Measurements from ENCODE around the gene STYXL1. TPM values are rescaled to one million over a fixed set of nuclear protein-coding genes. Genes with fewer than 3 reads are reported as not detected.

The STYXL1 gene
- total RNA-seq, 2 experiments from 2014 or later = 42.6 to 43.6 TPM

DNA sequence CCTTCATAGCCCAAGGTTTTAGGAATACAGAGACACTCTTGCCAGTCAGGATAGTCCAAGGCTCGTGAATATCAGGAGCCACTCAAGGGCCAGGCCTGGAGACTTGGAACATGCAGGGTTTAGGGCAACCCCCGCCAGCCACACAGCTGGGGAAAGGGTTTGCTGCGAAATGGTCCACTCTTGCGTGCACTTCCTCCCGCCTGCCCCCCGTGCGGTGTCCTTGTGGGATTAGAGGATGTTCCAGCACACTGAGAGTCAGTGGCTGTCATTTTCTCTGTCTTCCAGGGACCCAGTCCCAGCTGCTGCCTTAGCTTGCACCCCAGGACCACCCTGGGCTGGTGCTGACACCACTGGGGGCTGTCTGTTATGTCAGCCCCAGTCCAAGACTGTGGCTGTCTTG, 94.4 kb downstream of the STYXL1 start:
- no peaks in the 10 kb centered on the region for H3K27me3 Mint-ChIP-seq
- H3K9me3 Mint-ChIP-seq (ENCODE audit: low read depth) = no peaks in the 10 kb centered on the region
- CTCF ChIA-PET = no interaction called here
- H3K4me1 Mint-ChIP-seq = no peaks in the 10 kb centered on the region
- DNase-seq (no peak), ATAC-seq (no peak)
- H3K27ac Mint-ChIP-seq = no peak overlapping the region
- H3K36me3 Mint-ChIP-seq = peaks cover 3% of the 10 kb centered on the region
- H3K4me3 Mint-ChIP-seq = no peak overlapping the region

DNA sequence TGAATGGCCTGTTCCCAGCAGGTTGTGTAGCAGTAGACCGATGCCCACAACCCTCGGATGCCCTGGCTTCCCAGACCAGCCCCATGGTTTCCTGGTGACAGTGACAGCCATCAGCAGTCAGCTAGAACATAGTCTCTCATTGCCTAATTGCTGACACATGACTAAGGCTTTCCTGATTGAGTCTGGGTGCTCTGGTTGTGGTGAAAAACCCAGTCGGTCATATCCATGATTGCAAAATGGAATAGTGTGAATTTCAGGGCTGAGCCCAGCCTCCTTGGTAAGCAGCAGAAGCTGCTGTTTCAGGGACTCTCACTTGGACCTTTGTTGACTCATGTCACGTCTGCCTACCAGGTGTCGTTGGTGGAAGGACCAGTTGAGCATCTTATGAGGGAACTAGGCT, 96.3 kb downstream of the STYXL1 start:
- CTCF ChIA-PET = no interaction called here
- H3K36me3 Mint-ChIP-seq = no peaks in the 10 kb centered on the region
- no peak for DNase-seq

DNA sequence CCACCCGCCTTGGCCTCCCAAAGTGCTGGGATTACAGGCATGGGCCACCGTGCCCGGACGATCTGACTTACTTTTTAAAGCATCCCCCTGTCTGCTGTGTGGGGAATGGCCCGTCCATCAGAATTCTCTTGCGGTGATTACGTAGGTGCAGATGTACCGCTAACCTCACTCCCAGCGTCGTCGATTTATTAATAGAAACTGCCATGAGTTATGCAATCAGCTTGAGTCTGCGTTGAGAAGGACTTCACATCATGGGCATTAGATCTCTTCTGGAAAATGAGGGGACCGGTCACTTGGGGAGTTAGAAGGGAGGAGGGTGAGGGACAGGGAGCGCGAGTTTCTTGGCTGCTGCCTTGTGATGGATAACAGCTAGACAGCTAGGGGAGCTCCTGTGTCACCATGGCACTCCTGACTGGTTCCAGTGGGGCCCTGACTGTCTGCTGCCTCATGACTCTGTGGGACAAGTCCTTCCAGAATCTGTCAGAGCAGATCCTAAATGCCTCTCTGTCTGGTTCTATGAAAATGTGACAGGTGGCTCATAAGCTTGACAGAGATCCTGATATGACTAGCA, 97.6 kb downstream of the STYXL1 start:
- Mint-ChIP-seq H3K27ac (no peak overlapping the region), H3K9me3 (ENCODE audit: low read depth) (no peaks in the 10 kb centered on the region)
- CTCF ChIA-PET = interaction anchor here (0.7 kb wide), 1 partner anchor 23 kb away, joined by 4 read pairs; no protein-coding TSS in a partner anchor

More for the DNA sequence above, 96.3 kb downstream of the STYXL1 start:
- Mint-ChIP-seq H3K9me3 (ENCODE audit: low read depth) (no peaks in the 10 kb centered on the region), H3K27ac (no peak overlapping the region), H3K4me1 (no peaks in the 10 kb centered on the region), H3K27me3 (no peaks in the 10 kb centered on the region), H3K4me3 (no peak overlapping the region)
- no peak for ATAC-seq

DNA sequence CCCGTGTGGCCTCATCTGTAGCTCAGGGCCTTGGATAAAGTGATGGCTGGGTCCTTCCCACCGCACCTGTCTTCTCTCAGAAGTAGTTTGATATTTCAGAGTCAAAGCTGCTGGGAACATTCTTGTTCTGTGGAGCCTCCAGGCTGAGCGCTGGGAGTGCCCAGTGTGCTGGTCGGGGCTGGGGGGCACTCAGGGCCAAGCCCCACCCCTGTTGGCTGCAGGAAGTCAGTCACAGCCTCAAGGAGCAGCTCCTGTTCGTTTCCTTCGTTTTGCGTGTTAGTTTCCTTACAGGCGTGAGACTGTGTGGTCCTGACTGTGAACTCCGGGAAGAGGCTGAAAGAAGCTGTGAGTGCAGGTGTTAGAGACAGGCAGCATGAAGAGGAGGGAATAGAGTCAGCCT, 99.6 kb downstream of the STYXL1 start:
- Mint-ChIP-seq H3K27ac (no peak overlapping the region), H3K4me1 (peaks cover 17% of the 10 kb centered on the region), H3K27me3 (no peaks in the 10 kb centered on the region), H3K4me3 (no peak overlapping the region), H3K9me3 (ENCODE audit: low read depth) (no peaks in the 10 kb centered on the region), H3K36me3 (no peaks in the 10 kb centered on the region)
- CTCF ChIA-PET = no interaction called here
- DNase-seq (no peak), ATAC-seq (no peak)

More for the DNA sequence above, 97.6 kb downstream of the STYXL1 start:
- Mint-ChIP-seq H3K36me3 (no peaks in the 10 kb centered on the region), H3K4me1 (peaks cover 10% of the 10 kb centered on the region), H3K27me3 (no peaks in the 10 kb centered on the region), H3K4me3 (no peak overlapping the region)
- DNase-seq (no peak), ATAC-seq (no peak)

Other genes starting within 250 kb of the STYXL1 start
- not detected for gene CCL24, start 234.2 kb downstream of the STYXL1 start, total RNA-seq
- gene RHBDD2, start 169.0 kb downstream of the STYXL1 start, total RNA-seq = 10 to 100 TPM; 25.4 to 48.0 TPM
- gene POR, start 132.8 kb downstream of the STYXL1 start, total RNA-seq = 10 to 100 TPM; 52.0 to 57.6 TPM
- gene TMEM120A, start 53.4 kb downstream of the STYXL1 start, total RNA-seq = 10 to 100 TPM; 25.4 to 27.0 TPM
- 100 to 1,000 TPM; 186 to 230 TPM for gene MDH2, start 106 bp upstream of the STYXL1 start, total RNA-seq
- gene SRRM3, start 153.9 kb upstream of the STYXL1 start, total RNA-seq = under 1 TPM in 1 of 2 experiments, not detected in 1; 0.09 TPM

All from activated CD8-positive, alpha-beta memory T cell treated with anti-CD3 and anti-CD28 coated beads, Interleukin-2, amount 10 ng/mL, durations not matched to agents 7 days and 5 days (primary cell).